HG03469 (cell line): ENCODE results near the gene PDZD11.
"Not testable (repeated sequence)": the region's sequence is repeated elsewhere in the genome, so short reads cannot be mapped to it uniquely, and the experiment has no call there.

Experiments used
- ATAC-seq: cut with Tn5 transposase; IDR thresholded peaks from one replicate; pipeline ENCODE4 v1.9.1; 2021; ENCODE audit warnings: mild to moderate bottlenecking, moderate library complexity, moderate number of reproducible peaks; ENCODE audit not compliant: unreplicated experiment

Gene PDZD11

GRCh38 chrX:70289793-70290770 lies at the start of gene PDZD11, which contains the start of gene KIF4A:
TSS of gene PDZD11 (minus strand) at chrX:70289927. CDS start at chrX:70289341, 586 bp downstream.
TSS of gene KIF4A (plus strand) at chrX:70290104. CDS start at chrX:70290459, 355 bp downstream.
- peak; percentile 96 for ATAC-seq

GRCh38 chrX:70338290-70338689 lies 48.6 kb upstream of the PDZD11 start:
- no peak for ATAC-seq

GRCh38 chrX:70336767-70337166 lies 47.0 kb upstream of the PDZD11 start:
- ATAC-seq, result peak; percentile 100

GRCh38 chrX:70332600-70332999 lies 42.9 kb upstream of the PDZD11 start:
- no peak for ATAC-seq

- no peak for ATAC-seq
These were observed 41.4 kb upstream of the PDZD11 start for GRCh38 chrX:70331161-70331560.

GRCh38 chrX:70324326-70324725 lies 34.6 kb upstream of the PDZD11 start:
- ATAC-seq, result no peak

GRCh38 chrX:70323628-70324027 lies 33.9 kb upstream of the PDZD11 start:
- ATAC-seq, result not testable (repeated sequence)

- no peak for ATAC-seq
These were observed 33.1 kb upstream of the PDZD11 start for GRCh38 chrX:70322784-70323183.

- ATAC-seq, result no peak
These were observed 23.8 kb upstream of the PDZD11 start for GRCh38 chrX:70313503-70313902.

GRCh38 chrX:70301716-70302115 lies 12.0 kb upstream of the PDZD11 start:
- no peak for ATAC-seq

- ATAC-seq, result no peak
These were observed 3.9 kb upstream of the PDZD11 start for GRCh38 chrX:70293621-70294020.

GRCh38 chrX:70292788-70293187 lies 3.1 kb upstream of the PDZD11 start:
- no peak for ATAC-seq

GRCh38 chrX:70289168-70289792 lies 447 bp downstream of the PDZD11 start:
- ATAC-seq, result peak; percentile 2

- no peak for ATAC-seq
These were observed 7.8 kb downstream of the PDZD11 start, which contains the start of gene RAB41 for GRCh38 chrX:70281951-70282350. TSS of gene RAB41 (plus strand) at chrX:70282172. CDS start at chrX:70282218, 46 bp downstream.

GRCh38 chrX:70280573-70280972 lies 9.2 kb downstream of the PDZD11 start:
- ATAC-seq, result no peak

GRCh38 chrX:70279081-70279480 lies 10.6 kb downstream of the PDZD11 start:
- ATAC-seq, result no peak

GRCh38 chrX:70274029-70274428 lies 15.7 kb downstream of the PDZD11 start:
- ATAC-seq, result not testable (repeated sequence)

GRCh38 chrX:70268034-70268433 lies 21.7 kb downstream of the PDZD11 start, which contains the start of gene ARR3:
TSS of gene ARR3 (plus strand) at chrX:70268334. CDS start at chrX:70269386, 1,052 bp downstream.
- ATAC-seq, result no peak

- no peak for ATAC-seq
These were observed 24.9 kb downstream of the PDZD11 start for GRCh38 chrX:70264784-70265183.

- peak; percentile 56 for ATAC-seq
These were observed 26.7 kb downstream of the PDZD11 start for GRCh38 chrX:70262952-70263567.

- no peak for ATAC-seq
These were observed 29.6 kb downstream of the PDZD11 start, which contains the start of gene P2RY4 for GRCh38 chrX:70260104-70260503. TSS of gene P2RY4 (minus strand) at chrX:70260204. CDS start at chrX:70259624, 580 bp downstream.
